NCI-H187 (cell line): ENCODE data around the gene PPP3CA.

Source experiments
- DNase-seq, 2 experiments: peaks; one replicate each; lab custom pipeline; 2025; lab: John Stamatoyannopoulos, UW

The PPP3CA gene

GRCh38 chr4:101050088-101050836 is 297.1 kb downstream of the PPP3CA start:
- no peak for DNase-seq

DNA sequence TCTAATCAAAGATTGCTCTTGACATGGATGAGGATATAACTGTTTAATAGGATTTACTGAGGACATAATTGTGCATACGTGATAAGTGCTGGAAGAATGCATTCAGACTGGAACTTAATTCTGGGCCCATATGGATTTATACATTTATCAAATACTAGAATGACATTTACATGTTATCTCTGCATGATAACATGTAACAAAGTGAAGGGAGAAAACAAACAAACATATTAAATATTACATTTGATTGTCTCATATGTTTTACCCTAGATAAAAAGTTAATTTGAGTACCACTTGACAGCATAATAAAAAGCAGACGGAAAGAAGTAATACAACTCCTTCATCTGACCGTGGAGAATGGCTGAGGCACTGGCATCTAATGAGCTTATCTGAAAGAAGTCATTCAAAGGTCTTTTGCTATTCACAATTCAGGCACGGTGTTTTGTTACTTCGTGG is 297.8 kb downstream of the PPP3CA start:
- no peak for DNase-seq

GRCh38 chr4:101044766-101045165 is 302.6 kb downstream of the PPP3CA start:
- DNase-seq = no peak

DNA sequence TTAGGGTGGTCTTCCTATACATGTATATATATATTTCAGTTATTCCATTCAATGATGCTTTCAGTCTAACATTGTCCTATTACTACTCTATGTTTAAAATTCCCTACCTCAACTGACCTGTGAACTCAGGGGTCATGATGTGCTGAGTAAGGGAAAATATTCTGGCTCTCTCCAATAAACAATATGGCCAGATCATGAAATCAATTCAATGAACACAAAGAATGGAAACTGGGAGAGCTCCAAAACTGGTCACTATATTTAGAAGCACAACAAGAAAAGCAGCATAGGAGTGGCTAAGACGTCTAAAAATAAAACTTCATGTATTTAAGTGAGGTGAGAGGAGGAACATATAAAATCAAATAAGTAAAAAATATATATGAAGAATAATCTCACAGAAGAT is 304.5 kb downstream of the PPP3CA start:
- DNase-seq = no peak

DNA sequence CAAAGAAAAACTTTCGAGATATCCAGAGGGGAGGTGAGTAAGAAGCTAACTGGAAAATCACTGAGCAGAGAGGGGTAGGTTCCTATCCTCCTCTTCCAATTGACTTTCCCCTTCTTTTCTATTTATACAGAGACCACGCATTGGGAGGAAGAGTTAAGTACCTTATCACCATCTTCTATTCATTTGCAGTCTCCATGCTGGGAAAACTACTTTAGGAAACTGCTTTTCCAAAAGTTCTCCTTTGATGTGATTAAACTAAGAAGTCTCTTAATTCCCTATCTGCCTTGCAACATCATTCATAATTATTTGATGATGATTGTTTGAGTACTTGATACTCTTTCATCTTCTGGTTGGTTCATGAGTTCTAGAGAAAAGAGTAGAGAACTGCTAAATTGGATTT is 306.6 kb downstream of the PPP3CA start:
- no peak for DNase-seq

DNA sequence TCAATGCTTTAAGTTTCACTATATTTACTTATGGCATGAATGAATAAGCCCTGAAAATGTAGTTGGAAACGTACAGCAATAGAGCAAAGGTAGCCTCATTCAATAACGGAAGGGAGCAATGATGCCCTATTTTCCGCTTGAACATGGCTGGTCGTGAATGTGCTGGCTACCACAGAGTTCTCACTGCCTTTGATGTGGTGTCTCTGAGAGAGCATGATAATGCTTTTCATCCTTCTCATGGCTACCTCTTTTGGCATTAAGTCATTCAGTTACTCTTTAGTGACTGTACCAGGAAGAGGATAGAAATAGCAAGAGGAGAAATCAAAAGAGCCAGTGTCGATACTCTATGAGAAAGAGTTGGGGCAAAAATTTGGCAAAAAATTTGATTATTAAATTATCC is 308.0 kb downstream of the PPP3CA start:
- no peak for DNase-seq

DNA sequence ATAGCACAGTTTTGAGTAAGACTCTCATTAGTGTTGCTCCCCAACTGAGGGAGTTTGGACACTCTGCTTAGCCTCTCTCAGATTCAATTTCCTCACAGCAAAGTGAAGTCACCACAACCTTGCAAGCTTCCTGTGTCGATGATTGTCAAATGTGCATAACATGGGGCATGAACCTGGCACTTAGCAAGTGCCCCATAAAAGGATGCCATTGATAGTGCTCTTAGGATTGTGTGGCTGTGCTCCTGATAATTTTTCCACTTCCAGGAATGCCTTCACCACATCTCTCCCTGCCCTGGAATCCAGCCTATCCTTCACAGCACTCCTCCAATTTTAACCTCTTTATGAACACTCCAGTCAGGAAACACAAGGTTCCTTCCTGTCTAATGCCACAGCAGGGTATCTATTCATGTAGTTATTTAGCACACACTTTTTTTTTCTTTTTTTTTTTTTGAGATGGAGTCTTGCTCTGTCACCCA is 309.4 kb downstream of the PPP3CA start:
- DNase-seq = no peak

GRCh38 chr4:101037249-101037648 is 310.1 kb downstream of the PPP3CA start:
- no peak for DNase-seq

DNA sequence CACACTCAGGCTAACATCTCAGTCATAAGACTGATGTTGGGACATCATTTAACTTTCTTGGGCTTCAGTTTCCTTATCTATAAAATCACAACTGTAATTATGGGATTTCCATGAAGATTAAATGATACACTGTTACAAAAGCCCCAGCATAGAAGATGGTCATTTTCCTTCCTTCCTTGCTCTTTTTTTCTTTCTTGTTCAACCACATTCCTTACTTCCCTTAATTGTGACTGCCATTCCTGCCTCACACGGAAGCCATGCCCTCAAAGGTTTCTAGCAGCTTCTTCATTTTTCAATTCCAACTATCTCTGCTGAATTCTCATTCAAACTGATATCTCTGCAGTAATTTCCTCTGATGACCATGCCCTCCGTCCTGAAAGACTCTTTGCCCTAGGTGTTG is 311.8 kb downstream of the PPP3CA start:
- DNase-seq = no peak

GRCh38 chr4:101033986-101034385 is 313.3 kb downstream of the PPP3CA start:
- DNase-seq = no peak

- no peak for DNase-seq
Measured at GRCh38 chr4:101032541-101032940, 314.8 kb downstream of the PPP3CA start.

DNA sequence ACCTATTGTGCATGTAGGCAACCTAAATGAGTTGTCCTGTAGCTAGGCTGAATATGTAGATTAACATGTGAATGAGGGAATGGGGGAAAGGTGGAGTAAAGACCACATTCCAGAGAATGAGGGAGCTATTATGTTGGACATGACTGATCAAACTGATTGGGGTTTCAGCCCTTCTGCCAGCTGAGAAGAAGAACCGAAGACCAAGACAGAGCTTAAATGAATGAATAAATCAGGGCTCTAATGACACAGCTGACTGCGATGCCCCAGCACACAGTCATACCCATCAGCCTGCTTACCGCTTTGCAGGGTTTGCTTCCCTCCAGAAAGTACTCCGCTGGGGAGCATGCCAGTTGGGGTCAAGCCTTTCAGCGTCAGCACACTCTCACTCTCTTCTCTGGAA is 315.4 kb downstream of the PPP3CA start:
- no peak for DNase-seq

GRCh38 chr4:101028886-101029285 is 318.4 kb downstream of the PPP3CA start:
- no peak for DNase-seq

- DNase-seq = no peak
Measured at GRCh38 chr4:101027721-101028120, 319.6 kb downstream of the PPP3CA start.

DNA sequence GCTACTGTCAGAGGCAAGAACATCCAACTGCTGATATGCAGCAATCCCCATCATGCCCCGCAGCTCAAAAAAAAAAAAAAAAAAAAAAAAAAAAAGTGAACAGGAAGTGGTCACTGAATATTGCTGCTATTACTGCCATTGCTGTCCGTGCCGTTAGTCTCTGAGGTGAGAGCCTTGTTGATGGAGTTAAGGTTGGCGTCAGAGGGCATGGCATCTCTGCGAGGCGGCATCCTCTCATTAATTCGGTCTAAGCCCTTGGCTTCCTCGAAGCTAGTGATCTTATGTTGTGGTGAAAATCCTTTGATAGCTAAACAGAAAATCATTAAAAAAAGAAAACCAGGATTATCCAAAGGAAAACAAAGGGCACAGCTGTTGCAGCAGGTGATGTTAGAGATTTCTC is 321.6 kb downstream of the PPP3CA start:
- no peak for DNase-seq

- DNase-seq = no peak
Measured at GRCh38 chr4:101022151-101023024, 324.9 kb downstream of the PPP3CA start.

GRCh38 chr4:101020956-101021355 is 326.4 kb downstream of the PPP3CA start:
- no peak for DNase-seq

DNA sequence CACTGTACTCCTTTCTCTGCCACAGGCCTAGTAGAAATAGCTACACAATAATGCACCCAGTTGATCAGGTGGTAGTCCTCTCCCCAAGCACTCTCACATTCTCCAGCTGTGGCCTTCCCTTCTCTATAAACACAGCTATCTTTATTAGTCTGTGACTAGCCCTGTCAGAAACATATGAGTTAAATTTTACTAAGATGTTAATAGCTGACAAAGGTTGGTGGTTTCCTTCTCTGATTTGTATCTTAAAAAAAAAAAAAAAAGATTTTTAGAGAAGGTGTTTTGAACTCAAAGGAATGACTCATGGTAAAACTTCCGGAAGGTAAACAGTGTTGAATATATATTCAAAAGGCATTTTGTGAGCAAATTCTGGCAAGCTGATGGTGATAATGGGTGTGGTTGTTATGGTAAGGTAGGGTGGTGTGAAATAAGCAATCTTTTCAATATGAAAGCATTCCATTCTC is 327.4 kb downstream of the PPP3CA start:
- no peak for DNase-seq

DNA sequence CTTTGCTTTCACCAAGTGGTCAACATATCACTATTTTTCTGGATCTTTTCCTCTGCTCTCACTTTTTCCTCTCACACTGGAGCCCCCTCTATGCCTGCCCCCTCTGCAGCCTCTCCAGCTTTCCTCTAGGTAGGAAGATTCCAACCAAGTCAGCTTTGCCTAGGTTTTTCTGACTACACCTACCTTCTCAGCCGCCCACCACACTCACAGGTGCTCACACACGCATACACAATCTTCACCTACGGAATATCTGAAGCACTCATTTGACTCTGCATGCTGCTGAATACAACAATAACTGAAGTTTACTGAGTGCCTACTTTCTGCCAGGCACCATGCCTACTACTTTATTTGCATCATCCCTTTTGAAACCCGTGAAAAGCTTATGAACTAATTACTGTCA is 328.0 kb downstream of the PPP3CA start:
- no peak for DNase-seq

- no peak for DNase-seq
Measured at GRCh38 chr4:101018836-101019235, 328.5 kb downstream of the PPP3CA start.

DNA sequence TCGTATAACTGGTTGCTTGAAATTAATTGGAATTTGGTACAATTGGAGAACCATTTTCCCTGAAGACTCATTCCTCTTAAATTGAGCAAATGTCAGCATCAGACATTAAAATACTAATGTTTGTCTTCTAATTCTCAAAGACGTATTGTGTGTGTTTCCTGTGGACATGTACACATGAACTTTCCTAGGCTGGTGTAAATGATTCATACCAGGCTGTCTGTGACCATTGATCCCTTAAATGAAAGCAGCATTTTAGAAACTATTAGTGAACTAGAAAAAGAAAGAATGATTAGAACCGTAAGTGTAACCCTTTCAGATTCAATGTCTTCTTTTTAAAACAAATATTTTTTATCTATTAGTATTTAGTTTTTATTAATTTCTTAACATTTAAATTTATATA is 332.9 kb downstream of the PPP3CA start:
- DNase-seq = no peak

- no peak for DNase-seq
Measured at GRCh38 chr4:101010987-101011386, 336.3 kb downstream of the PPP3CA start.

DNA sequence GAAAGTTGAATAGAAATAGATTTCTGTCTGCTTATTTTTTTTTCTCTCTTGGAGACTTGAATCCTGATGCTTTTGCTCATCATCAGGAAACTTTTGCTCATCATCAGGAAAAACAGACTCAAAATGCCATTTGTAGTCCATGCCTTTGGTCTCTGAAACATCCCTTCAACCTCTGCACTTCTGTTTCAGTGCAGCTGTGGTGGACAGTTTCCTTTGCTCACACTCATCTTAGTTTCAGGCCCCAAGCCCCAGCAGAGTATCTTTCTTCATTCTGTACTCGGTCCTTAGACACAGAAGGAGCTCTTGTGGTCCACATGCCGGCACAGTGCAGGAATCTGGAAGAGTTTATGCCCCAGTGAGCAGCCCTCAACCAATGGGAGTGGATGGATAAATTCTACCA is 337.9 kb downstream of the PPP3CA start:
- DNase-seq = no peak
